Colonic mucosa (tissue), 4 donors: Measurements from ENCODE around the gene SSMEM1. TPM values are rescaled to one million over a fixed set of nuclear protein-coding genes. Genes with fewer than 3 reads are reported as not detected.
"Not testable (repeated sequence)": the region's sequence is repeated elsewhere in the genome, so short reads cannot be mapped to it uniquely, and the experiment has no call there.

Experiments used
- DNase-seq: peaks from one replicate; pipeline ENCODE4 v3.0.0-alpha.2; 2020
- H3K27ac ChIP-seq: fragments of 200-600 bp; one replicate; pipeline ENCODE4 v1.8.0; 2021
- H3K27me3 ChIP-seq: fragments of 200-600 bp; one replicate; pipeline ENCODE4 v1.8.0; 2021
- H3K36me3 ChIP-seq: fragments of 200-600 bp; one replicate; pipeline ENCODE4 v1.8.0; 2021
- H3K4me1 ChIP-seq: fragments of 200-600 bp; one replicate; pipeline ENCODE4 v1.8.0; 2021; ENCODE audit warnings: mild to moderate bottlenecking
- H3K4me3 ChIP-seq: fragments of 200-600 bp; one replicate; pipeline ENCODE4 v1.8.0; 2021
- H3K9ac ChIP-seq, 2 donors: one replicate each; pipeline ENCODE4 v1.7.0; 2013; ENCODE audit warnings: control low read depth in 2 of 2, low read depth in 2 of 2, low read length in 2 of 2
- H3K9me3 ChIP-seq: fragments of 200-600 bp; one replicate; pipeline ENCODE4 v1.8.0; 2021
- intact Hi-C: fragments of 100-400 bp; cut with DNase I; formaldehyde crosslinking; loops from one replicate; pipeline ENCODE4 v1.14.1; 2022
- total RNA-seq, 2 donors: library from RNA; stranded (reverse); fragmentation: NEBNext Ultra II Directional in 1 of 2; extraction: Animal tissue kit (Norgen Biotek cat#: 25700) in 1 of 2; gene quantifications; one replicate each; pipeline ENCODE4 v1.2.1, GENCODE V29; 2021
- TF ChIP-seq, protein P1 (sequence below): fragments of 200-600 bp; IDR thresholded peaks from one replicate; pipeline ENCODE4 v1.8.0; 2022; ENCODE audit warnings: antibody characterized with exemption, mild to moderate bottlenecking
- donor health status: healthy.
- donor health status: DM: no; HTN: no; CAD: no.
- donor health status: DM: no; HTN: no; CAD: no.

Gene SSMEM1
- total RNA-seq, 2 donors from 2014 or later, result not detected

DNA sequence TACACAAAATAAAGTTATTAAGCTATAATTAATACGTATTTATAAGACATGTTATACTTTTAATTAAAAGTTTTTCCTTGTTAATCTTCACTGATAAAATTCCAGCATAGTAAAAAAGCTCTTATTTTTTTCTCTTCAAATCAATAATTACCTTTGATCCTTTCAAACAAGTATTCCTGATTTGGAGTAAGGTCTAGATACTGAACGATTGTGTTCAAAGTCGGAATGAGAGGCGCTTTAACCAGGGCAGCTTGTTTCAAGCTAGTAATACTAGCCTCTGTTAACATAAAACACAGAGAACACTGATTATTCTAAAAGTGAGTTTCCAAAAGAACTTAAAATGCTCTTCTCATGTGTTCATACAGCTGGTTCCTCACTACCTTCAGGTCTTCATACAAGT lies 29.4 kb upstream of the SSMEM1 start:
- H3K9ac ChIP-seq, result no peak overlapping the region
- DNase-seq, result no peak
- intact Hi-C loops, result no loop called here
- H3K4me3 ChIP-seq, result no peak overlapping the region
- no peaks in the 10 kb centered on the region for H3K4me1 ChIP-seq
- peaks cover 8% of the 10 kb centered on the region for H3K36me3 ChIP-seq
- H3K27me3 ChIP-seq, result no peaks in the 10 kb centered on the region
- H3K9me3 ChIP-seq, result no peaks in the 10 kb centered on the region
- no peak overlapping the region for H3K27ac ChIP-seq
- TF ChIP-seq, protein P1, sequence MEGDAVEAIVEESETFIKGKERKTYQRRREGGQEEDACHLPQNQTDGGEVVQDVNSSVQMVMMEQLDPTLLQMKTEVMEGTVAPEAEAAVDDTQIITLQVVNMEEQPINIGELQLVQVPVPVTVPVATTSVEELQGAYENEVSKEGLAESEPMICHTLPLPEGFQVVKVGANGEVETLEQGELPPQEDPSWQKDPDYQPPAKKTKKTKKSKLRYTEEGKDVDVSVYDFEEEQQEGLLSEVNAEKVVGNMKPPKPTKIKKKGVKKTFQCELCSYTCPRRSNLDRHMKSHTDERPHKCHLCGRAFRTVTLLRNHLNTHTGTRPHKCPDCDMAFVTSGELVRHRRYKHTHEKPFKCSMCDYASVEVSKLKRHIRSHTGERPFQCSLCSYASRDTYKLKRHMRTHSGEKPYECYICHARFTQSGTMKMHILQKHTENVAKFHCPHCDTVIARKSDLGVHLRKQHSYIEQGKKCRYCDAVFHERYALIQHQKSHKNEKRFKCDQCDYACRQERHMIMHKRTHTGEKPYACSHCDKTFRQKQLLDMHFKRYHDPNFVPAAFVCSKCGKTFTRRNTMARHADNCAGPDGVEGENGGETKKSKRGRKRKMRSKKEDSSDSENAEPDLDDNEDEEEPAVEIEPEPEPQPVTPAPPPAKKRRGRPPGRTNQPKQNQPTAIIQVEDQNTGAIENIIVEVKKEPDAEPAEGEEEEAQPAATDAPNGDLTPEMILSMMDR, result no peak

DNA sequence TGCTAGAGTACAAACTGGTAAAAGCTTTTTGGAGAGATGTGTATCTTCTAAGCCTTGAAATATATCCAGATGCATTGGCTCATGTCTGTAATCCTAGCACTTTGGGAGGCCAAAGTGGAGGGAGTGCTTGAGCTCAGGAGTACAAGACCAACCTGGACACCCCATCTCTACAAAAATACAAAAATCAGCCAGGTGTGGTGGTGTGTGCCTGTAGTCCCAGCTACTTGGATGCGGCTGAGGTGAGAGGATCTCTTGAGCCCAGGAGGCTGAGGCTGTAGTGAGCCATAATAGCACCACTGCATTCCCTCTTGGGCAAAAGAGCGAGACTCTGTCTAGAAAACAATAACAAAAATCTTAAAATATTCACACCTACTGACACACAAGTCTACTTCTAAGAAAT lies 28.0 kb upstream of the SSMEM1 start:
- H3K4me3 ChIP-seq, result no peak overlapping the region
- no peaks in the 10 kb centered on the region for H3K27me3 ChIP-seq
- no peak overlapping the region for H3K27ac ChIP-seq
- H3K9ac ChIP-seq, result no peak overlapping the region
- H3K9me3 ChIP-seq, result no peaks in the 10 kb centered on the region
- TF ChIP-seq, protein P1, result no peak
- peaks cover 12% of the 10 kb centered on the region for H3K36me3 ChIP-seq
- DNase-seq, result no peak
- no peaks in the 10 kb centered on the region for H3K4me1 ChIP-seq
- intact Hi-C loops, result no loop called here

DNA sequence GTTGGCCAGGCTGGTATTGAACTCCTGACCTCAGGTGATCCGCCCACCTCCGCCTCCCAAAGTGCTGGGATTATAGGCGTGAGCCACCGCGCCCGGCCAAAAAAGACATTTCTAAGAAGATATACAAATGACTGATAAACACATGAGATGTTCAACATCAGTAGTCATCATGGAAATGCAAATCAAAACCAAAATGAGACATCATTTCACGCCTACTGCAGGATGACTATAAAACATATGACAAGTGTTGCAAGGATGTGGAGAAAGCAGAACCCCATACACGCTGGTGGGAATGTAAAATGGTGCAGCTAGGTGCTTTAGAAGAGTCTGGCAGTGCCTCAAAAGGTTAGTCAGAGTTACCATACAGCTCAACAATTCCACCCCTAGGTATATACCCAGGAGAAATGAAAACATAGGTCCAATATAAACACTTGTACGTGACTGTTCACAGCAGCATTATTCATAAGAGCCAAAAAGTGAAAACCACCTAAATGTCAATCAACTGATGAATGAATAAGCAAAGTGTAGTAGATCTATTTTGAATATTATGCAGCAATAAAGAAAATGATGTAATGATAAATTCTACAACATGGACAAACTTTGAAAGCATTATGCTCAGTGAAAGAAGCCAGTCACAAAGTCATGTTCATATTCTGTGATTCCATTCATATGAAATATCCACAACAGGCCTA lies 26.9 kb upstream of the SSMEM1 start:
- DNase-seq, result no peak
- Histone ChIP-seq H3K9ac (no peak overlapping the region), H3K9me3 (no peaks in the 10 kb centered on the region), H3K27ac (no peak overlapping the region), H3K4me1 (no peaks in the 10 kb centered on the region), H3K4me3 (no peak overlapping the region), H3K27me3 (no peaks in the 10 kb centered on the region), H3K36me3 (peaks cover 12% of the 10 kb centered on the region)
- TF ChIP-seq, protein P1, result no peak
- intact Hi-C loops, result no loop called here

DNA sequence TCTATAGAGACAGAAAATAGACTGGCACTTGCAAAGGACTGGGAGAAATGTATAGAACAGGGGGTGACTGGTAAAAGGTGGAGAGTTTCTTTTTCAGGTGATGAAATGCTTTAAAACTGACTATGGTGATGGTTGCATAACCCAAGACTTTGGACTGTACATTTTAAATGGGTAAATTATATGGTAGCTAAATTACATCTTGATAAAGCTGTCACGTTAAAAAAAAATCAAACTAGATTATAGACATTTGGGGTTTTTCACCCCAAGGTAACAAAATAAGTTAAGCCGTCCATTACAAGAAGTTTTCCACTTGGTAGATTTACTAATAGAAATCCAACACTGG lies 26.4 kb upstream of the SSMEM1 start:
- Histone ChIP-seq H3K27me3 (no peaks in the 10 kb centered on the region), H3K4me3 (no peak overlapping the region), H3K9me3 (no peaks in the 10 kb centered on the region), H3K27ac (no peak overlapping the region), H3K36me3 (peaks cover 12% of the 10 kb centered on the region), H3K4me1 (no peaks in the 10 kb centered on the region), H3K9ac (no peak overlapping the region)
- TF ChIP-seq, protein P1, result no peak
- intact Hi-C loops, result no loop called here
- DNase-seq, result no peak

DNA sequence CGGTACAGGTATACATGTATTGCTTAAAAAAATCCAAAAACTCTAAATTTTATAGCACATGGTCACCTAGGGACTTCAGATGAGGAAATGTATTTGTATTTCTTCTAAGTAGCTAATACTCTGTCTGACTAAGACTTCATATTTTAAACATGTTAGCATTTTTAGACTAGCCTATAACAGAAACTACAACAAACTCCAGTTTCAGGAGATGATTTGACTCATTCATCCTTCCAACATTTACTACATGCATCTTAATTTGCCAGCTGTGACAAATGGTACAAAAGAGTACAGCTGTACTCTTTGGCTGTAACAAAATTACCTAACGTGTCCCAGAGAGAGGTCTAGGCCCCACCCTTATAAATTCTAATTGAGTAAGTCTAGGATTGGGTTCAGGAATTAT lies 24.7 kb upstream of the SSMEM1 start:
- Histone ChIP-seq H3K36me3 (peaks cover 12% of the 10 kb centered on the region), H3K27ac (no peak overlapping the region), H3K9ac (no peak overlapping the region), H3K9me3 (no peaks in the 10 kb centered on the region), H3K4me1 (no peaks in the 10 kb centered on the region), H3K4me3 (no peak overlapping the region), H3K27me3 (no peaks in the 10 kb centered on the region)
- TF ChIP-seq, protein P1, result no peak
- no peak for DNase-seq
- intact Hi-C loops, result no loop called here

DNA sequence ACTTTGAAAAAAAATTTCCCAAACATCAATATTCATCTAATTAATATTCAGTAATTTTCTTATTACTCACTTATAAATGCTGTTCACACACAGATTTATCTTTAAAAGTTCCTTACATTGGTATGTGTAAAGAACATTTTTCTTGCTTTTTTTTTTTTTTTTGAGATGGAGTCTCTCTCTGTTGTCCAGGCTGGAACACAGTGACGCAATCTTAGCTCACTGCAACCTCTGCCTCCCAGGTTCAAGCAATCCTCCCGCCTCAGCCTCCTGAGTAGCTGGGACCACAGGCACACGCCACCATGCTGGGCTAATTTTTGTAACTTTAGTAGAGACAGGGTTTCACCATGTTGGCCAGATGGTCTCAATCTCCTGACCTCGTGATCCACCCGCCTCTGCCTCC lies 23.3 kb upstream of the SSMEM1 start:
- intact Hi-C loops, H3K4me1 ChIP-seq, H3K9me3 ChIP-seq, H3K27me3 ChIP-seq, H3K9ac ChIP-seq, H3K27ac ChIP-seq, DNase-seq, H3K4me3 ChIP-seq: not testable (repeated sequence)
- H3K36me3 ChIP-seq, result peaks cover 12% of the 10 kb centered on the region
